Measurements from ENCODE around the gene KCNMA1. TPM values are rescaled to one million over a fixed set of nuclear protein-coding genes. Genes with fewer than 3 reads are reported as not detected.
A peak's percentile ranks its signal among the peaks of the same experiment; 100 is the strongest.

KCNMA1 gene
- total and polyA plus RNA-seq, 5 experiments from 2014 or later: not detected

DNA sequence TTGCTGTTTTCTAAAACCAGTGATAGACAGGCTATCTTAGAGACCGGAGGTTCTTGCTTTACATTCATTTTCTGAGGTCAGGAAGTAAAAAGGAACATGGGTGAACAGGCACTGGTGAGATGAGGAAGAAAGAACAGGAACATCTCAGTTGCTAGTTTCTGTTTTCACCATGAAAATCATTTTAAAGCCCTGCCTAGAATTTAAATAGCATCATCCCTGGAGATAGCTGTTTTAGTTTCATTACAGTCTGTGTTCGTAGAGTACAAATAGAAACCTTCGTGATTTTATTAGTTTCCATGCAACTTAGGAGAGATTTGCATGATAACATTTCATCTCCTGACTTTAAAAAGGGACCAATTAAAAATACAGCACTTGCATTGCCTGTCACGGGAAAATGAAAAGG is 14.7 kb downstream of the KCNMA1 start:
- DNase-seq (no peak), ATAC-seq (no peak)
- Mint-ChIP-seq H3K36me3 (no peaks in the 10 kb centered on the region), H3K4me1 (peaks cover 0 to 18% (median 10%) of the 10 kb centered on the region in 4 donors), H3K27ac (peak overlapping the region in 1 of 10 donors; percentile 16), H3K9me3 (no peaks in the 10 kb centered on the region), H3K27me3 (peaks cover 0 to 2% (median 0%) of the 10 kb centered on the region in 5 donors), H3K4me3 (peak overlapping the region in 1 of 10 donors; percentile 22)
- POLR2A ChIA-PET: no interaction called here

DNA sequence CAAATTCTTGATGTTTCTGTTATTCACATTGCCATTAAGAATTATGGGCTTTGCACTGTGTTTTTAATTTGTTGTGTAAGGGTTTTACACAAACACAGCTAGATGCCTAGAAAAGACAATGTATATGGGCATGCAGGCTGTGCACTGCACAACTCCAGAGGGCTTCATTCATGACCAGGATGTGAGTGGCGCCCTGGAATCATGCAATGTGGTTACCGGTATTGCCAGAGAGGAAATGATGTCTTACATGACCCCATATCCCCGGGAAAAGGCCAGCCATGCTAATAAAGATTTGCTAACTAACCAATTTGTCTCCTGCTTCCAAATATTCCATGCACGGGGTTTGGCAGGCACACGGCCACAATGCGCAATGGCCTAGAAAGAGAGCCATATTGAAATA is 16.9 kb downstream of the KCNMA1 start:
- no peak for ATAC-seq
- H3K4me1 Mint-ChIP-seq: peaks cover 0 to 18% (median 10%) of the 10 kb centered on the region in 4 donors
- H3K27ac Mint-ChIP-seq: no peak overlapping the region
- H3K9me3 Mint-ChIP-seq: no peaks in the 10 kb centered on the region
- H3K27me3 Mint-ChIP-seq: peaks cover 0 to 3% (median 0%) of the 10 kb centered on the region in 5 donors
- no peaks in the 10 kb centered on the region for H3K36me3 Mint-ChIP-seq
- no peak overlapping the region for H3K4me3 Mint-ChIP-seq
- POLR2A ChIA-PET: no interaction called here
- no peak for DNase-seq

DNA sequence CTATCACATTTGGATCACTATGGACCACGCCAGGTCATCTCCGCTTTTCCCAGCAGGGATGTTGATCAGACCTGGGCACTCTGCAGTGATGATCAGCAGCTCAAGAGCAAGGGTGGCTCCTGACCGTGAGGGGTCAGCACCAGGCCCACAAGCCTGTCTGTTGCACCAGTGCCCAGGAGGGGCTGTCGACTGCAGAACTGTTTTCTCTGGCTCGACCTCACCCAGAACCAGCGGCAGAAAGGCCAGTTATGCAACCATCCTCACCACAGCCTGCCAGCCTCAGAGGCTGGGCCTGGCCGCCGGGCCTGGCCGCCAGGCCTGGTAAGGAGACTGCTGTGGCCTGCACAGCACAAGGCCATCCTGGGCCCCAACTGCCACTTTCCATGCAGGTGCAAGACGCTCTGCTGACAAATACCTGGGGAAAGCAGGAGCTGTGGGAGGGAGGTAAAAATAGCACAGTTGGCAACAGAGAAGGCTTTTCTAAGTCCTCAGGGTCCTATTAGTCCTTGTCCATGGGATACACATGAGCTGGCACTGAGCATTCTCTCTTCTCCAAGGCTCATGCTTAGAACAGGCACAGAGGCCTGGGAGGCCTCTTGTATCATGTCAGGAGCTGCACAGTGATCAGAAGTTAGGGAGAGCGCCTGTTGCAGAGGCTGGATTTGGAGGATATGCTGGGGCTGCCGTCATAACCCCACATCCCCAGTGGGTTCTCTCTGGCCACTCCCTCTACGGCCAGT is 17.5 kb downstream of the KCNMA1 start:
- Mint-ChIP-seq H3K4me3 (no peak overlapping the region), H3K36me3 (no peaks in the 10 kb centered on the region), H3K9me3 (no peaks in the 10 kb centered on the region)

DNA sequence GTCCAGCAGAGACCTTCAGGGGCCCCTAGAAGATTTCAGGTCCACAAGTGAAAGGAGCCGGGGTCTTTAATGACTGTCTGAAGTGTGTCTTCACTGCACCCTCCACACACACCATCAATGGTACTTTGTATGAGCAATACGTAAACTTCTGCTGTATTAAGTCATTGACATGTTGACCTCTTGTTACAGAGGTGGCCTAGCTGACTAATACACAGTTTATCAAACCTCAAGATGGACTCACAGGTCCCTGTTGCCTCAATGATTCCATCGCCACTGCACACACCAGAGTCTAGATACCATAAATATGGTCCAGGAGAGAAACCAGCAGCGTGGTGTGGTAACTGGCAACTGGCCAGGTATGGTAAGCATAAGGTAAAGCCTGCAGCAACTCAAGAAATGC is 19.5 kb downstream of the KCNMA1 start:
- POLR2A ChIA-PET: no interaction called here
- H3K36me3 Mint-ChIP-seq: no peaks in the 10 kb centered on the region

More for the DNA sequence above, 17.5 kb downstream of the KCNMA1 start:
- no peak overlapping the region for H3K27ac Mint-ChIP-seq
- peaks cover 0 to 7% (median 0%) of the 10 kb centered on the region in 5 donors for H3K27me3 Mint-ChIP-seq
- POLR2A ChIA-PET: interaction anchor here (0.7 kb wide), 1 partner anchor 319 kb away, joined by 3 read pairs; no protein-coding TSS in a partner anchor
- peaks cover 0 to 15% (median 10%) of the 10 kb centered on the region in 4 donors for H3K4me1 Mint-ChIP-seq
- no peak for DNase-seq
- ATAC-seq: no peak

DNA sequence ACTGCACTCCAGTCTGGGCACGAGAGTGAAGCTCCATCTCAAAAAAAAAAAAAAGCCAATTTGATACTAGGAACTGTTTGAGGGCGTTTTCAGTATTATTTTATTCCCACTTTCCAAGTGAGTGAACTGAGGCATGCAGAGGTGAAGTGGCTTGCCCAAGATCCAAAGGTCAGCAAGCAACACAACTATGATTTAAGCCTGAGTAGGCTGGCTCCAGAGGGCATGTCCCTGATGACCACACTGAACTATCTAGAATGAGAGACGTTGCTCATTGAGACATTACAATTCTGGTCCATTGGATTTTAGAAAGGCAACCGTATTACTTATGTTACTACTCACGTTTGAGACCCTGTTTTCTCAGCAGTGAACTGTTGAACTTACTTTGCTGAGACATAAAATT is 20.8 kb downstream of the KCNMA1 start:
- Mint-ChIP-seq H3K36me3 (no peaks in the 10 kb centered on the region), H3K27me3 (peaks cover 0 to 13% (median 2%) of the 10 kb centered on the region in 5 donors), H3K4me3 (no peak overlapping the region), H3K4me1 (peaks cover 0 to 2% (median 0%) of the 10 kb centered on the region in 4 donors), H3K27ac (peak overlapping the region in 1 of 10 donors; percentile 65), H3K9me3 (no peaks in the 10 kb centered on the region)
- DNase-seq (no peak), ATAC-seq (no peak)
- POLR2A ChIA-PET: no interaction called here

More for the DNA sequence above, 19.5 kb downstream of the KCNMA1 start:
- Mint-ChIP-seq H3K9me3 (no peaks in the 10 kb centered on the region), H3K4me3 (no peak overlapping the region), H3K4me1 (peaks cover 0 to 15% (median 9%) of the 10 kb centered on the region in 4 donors), H3K27me3 (peaks cover 0 to 7% (median 2%) of the 10 kb centered on the region in 5 donors), H3K27ac (no peak overlapping the region)
- DNase-seq: no peak
- no peak for ATAC-seq

DNA sequence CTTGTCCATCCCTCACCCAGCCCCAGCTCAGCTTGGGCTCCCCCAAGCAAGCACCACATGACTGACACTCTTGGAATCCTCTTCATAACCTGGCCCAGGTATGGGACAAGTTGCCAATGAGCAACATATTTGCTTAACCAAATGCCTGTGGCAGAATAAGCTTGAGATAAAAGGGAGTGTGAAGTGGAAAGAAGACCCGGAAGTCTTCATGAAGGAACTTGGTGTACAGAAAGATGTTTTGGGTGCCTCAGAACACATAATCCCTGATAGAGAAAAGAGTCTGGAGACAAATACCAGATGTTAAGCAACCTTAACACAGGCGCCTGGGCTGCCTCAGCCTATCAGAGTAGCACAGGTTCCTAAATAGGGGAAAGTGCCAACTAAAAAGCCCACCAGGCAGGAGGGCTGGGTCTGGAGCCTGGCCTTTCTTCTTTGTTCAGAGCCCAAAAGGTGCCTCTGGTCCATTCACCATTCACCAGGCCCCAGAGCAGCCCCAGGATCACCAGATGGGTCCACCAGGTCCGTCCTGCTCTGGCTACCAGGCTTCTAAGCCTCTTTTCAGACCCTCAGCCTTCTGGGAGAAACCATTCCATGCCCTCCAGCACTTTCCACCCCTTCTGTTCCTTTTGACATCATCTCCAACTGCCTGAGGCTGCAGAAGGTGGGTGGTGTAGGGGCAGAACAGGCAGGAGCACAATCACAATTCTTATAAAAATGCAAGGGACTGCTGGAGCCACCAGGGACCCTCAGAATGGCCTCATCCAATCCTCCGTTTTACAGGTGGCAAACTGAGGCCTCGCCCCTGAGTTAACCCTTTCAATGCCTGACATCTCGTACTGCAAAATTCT is 22.6 kb downstream of the KCNMA1 start:
- peaks cover 0 to 2% (median 0%) of the 10 kb centered on the region in 4 donors for H3K4me1 Mint-ChIP-seq
- no peak overlapping the region for H3K27ac Mint-ChIP-seq
- H3K4me3 Mint-ChIP-seq: no peak overlapping the region
- no peak for DNase-seq
- no peak for ATAC-seq
- H3K9me3 Mint-ChIP-seq: no peaks in the 10 kb centered on the region
- POLR2A ChIA-PET: no interaction called here
- no peaks in the 10 kb centered on the region for H3K36me3 Mint-ChIP-seq
- H3K27me3 Mint-ChIP-seq: peaks cover 2 to 13% (median 6%) of the 10 kb centered on the region in 5 donors

DNA sequence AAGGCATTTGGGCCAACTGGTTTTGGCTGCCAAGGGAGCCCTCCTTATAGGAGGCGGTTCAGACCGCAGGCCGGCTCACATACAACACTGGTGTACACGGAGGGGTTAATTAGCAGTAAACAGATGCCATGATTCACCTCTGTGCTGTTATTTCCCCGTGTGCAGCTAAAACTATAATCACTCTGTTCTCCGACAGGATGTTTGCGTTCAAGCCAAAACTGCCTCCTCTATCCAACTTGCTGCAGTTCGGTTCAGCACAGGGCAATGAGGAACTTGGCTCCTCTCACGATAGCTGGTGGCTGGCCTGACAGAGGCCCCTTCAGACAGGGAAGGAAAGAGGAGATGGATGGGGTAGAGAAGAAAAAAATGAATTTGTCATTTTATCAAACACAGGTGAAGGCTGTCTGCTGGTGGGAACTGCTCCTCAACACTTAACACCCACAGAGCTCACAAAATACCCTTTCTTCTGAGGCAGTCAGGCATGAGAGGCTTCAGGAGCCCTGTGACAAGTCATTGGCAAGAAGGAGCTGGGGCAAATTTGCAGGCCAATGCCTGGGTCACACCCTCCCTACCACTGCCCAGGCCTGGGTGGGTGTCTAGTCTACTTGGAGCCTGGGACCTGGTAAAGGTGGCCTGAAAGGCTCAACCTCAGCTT is 24.0 kb downstream of the KCNMA1 start:
- peaks cover 2 to 14% (median 12%) of the 10 kb centered on the region in 5 donors for H3K27me3 Mint-ChIP-seq
- no peak for ATAC-seq
- H3K4me1 Mint-ChIP-seq: peaks cover 0 to 2% (median 0%) of the 10 kb centered on the region in 4 donors
- H3K9me3 Mint-ChIP-seq: no peaks in the 10 kb centered on the region
- POLR2A ChIA-PET: no interaction called here
- H3K4me3 Mint-ChIP-seq: no peak overlapping the region
- no peak for DNase-seq
- no peaks in the 10 kb centered on the region for H3K36me3 Mint-ChIP-seq
- no peak overlapping the region for H3K27ac Mint-ChIP-seq

DNA sequence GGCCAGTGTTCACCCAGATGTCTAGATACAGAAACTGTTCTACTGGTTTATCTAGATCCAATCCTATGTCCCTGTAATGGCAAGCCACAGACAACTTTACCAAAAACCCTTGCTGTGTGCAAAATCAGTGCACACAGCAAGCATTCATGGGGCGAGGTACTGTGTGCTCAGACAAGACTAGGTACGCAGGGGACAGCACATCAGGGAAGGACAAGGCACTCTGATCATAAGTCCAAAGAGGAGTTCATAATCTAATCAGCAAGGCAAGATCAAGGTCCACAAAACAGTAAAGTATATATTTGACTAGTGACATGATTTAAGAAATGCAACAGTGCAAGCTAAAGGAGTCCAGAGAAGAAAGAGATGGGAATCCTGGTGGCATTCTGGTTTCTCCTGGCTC is 25.9 kb downstream of the KCNMA1 start:
- POLR2A ChIA-PET: no interaction called here
- H3K36me3 Mint-ChIP-seq: no peaks in the 10 kb centered on the region
- peaks cover 0 to 2% (median under 1%) of the 10 kb centered on the region in 4 donors for H3K4me1 Mint-ChIP-seq
- no peaks in the 10 kb centered on the region for H3K9me3 Mint-ChIP-seq
- no peak for DNase-seq
- no peak overlapping the region for H3K4me3 Mint-ChIP-seq
- ATAC-seq: no peak
- peaks cover 3 to 33% (median 13%) of the 10 kb centered on the region in 5 donors for H3K27me3 Mint-ChIP-seq
- no peak overlapping the region for H3K27ac Mint-ChIP-seq

DNA sequence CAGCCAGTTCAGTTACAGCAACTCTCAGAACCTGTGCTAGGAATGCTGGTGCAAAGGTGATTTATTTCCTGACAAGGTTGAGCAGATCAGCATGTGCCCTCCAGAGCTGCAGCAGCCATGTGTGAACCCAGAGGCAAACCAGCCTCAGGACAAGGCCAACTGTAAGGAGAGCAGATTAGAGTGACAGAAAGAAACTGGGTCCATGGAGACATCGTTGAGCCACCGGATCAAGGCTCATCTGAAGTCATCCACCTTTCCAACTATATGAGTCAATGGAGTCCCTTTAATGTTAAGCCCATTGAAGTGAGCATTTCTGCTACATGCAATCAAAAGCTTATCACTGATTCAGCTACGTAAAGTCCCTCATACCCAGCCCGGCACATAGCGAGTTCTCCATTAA is 26.4 kb downstream of the KCNMA1 start:
- POLR2A ChIA-PET: no interaction called here
- H3K4me1 Mint-ChIP-seq: peaks cover 0 to 2% (median under 1%) of the 10 kb centered on the region in 4 donors
- H3K27me3 Mint-ChIP-seq: peaks cover 3 to 35% (median 13%) of the 10 kb centered on the region in 5 donors
- H3K27ac Mint-ChIP-seq: no peak overlapping the region
- no peak for ATAC-seq
- no peak overlapping the region for H3K4me3 Mint-ChIP-seq
- H3K36me3 Mint-ChIP-seq: no peaks in the 10 kb centered on the region
- no peaks in the 10 kb centered on the region for H3K9me3 Mint-ChIP-seq
- DNase-seq: no peak

DNA sequence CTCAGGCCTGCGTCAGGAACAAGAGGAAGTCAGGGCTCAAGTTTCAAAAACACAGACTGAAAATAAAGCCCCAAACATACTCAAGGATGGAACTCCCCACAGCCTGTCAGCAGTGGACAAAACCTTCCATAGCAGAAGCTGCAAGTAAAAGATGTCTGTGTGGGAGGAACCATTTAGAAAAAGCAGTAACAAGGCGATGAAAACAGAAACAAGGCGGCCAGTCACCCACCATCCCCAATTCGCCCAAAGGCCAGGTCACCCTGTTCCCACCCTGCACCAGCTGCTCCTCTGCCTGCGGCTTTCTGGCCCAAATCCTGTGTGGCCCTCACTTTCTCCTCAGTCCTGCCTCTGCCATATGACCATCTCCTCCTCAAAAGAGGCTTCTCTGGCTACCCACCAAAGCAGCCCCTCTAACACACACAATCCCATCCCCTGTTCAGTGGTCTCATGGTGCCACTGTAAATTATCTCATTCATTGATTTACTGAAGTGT is 27.8 kb downstream of the KCNMA1 start:
- ATAC-seq (no peak), DNase-seq (no peak)
- no peaks in the 10 kb centered on the region for H3K9me3 Mint-ChIP-seq
- H3K4me3 Mint-ChIP-seq: no peak overlapping the region
- no peak overlapping the region for H3K27ac Mint-ChIP-seq
- peaks cover 0 to 2% (median under 1%) of the 10 kb centered on the region in 4 donors for H3K4me1 Mint-ChIP-seq
- H3K27me3 Mint-ChIP-seq: peaks cover 3 to 35% (median 10%) of the 10 kb centered on the region in 5 donors
- POLR2A ChIA-PET: no interaction called here
- H3K36me3 Mint-ChIP-seq: no peaks in the 10 kb centered on the region

DNA sequence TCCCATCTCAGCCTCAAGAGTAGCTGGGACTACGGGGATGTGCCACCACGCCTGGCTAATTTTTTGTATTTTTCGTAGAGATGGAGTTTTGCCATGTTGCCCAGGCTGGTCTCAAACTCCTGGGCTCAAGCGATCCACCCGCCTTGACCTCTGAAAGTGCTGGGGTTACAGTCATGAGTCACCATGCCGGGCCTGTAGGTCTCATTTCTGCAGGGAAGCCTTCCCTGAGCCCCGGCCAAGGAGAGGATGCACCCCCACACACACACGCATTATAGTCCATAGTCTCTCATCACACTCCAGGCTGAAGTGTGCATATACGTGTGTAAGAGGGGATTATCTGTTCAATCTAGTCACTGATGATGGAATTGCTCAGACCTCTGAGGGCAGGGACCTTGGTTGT is 29.3 kb downstream of the KCNMA1 start:
- H3K27me3 Mint-ChIP-seq: peaks cover 3 to 35% (median 10%) of the 10 kb centered on the region in 5 donors
- DNase-seq (no peak), ATAC-seq (no peak)
- no peak overlapping the region for H3K4me3 Mint-ChIP-seq
- POLR2A ChIA-PET: no interaction called here
- H3K36me3 Mint-ChIP-seq: no peaks in the 10 kb centered on the region
- H3K27ac Mint-ChIP-seq: no peak overlapping the region
- no peaks in the 10 kb centered on the region for H3K9me3 Mint-ChIP-seq
- peaks cover 7 to 9% (median 9%) of the 10 kb centered on the region in 4 donors for H3K4me1 Mint-ChIP-seq

DNA sequence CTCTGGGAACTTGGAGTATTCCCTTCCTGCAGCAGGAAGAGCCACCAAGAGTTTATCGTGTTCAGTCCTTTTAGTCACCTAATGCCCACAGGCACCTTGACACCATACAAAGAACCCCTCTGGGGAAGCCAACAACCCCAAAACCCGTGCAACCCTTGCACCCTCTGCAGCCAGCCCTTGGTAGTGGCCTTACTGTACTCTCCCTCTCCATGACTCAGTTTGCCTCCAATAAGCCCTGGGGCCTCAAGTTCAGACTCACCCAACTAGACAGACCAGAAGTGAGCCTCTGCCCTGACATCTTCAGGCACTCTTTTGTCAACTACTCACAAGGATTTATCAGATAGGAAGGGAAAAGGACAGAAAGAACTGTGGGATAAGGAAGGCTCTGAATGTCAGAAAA is 30.9 kb downstream of the KCNMA1 start:
- Mint-ChIP-seq H3K27ac (no peak overlapping the region), H3K4me3 (no peak overlapping the region), H3K4me1 (peaks cover 13 to 23% (median 19%) of the 10 kb centered on the region in 4 donors), H3K36me3 (no peaks in the 10 kb centered on the region), H3K9me3 (no peaks in the 10 kb centered on the region), H3K27me3 (peaks cover 1 to 35% (median 8%) of the 10 kb centered on the region in 5 donors)
- ATAC-seq: no peak
- POLR2A ChIA-PET: no interaction called here
- no peak for DNase-seq

Data from naive thymus-derived CD8-positive, alpha-beta T cell (primary cell).